GM21367 (cell line): ENCODE results near the gene CASP1.

Source experiments
- ATAC-seq: cut with Tn5 transposase; IDR thresholded peaks from one replicate; pipeline ENCODE4 v1.9.1; 2021; ENCODE audit not compliant: unreplicated experiment

Gene CASP1

GRCh38 chr11:104992781-104993180 lies 42.2 kb downstream of the CASP1 start:
- ATAC-seq: no peak

GRCh38 chr11:104991994-104992393 lies 43.0 kb downstream of the CASP1 start:
- ATAC-seq: no peak

- ATAC-seq: no peak
Observed at GRCh38 chr11:104984808-104985207, 50.1 kb downstream of the CASP1 start.

GRCh38 chr11:104979839-104980238 lies 55.1 kb downstream of the CASP1 start:
- ATAC-seq: no peak
